Lower leg skin (tissue), 3 donors: Measurements from ENCODE around the gene DAPK2.

ENCODE experiments used
- CTCF ChIP-seq, 3 donors: fragments of 450-650 bp; IDR thresholded peaks; one replicate each; pipeline ENCODE4 v1.5.1; 2016; ENCODE audit warnings: antibody characterized with exemption in 3 of 3, mild to moderate bottlenecking in 3 of 3, moderate library complexity in 2 of 3
- POLR2A ChIP-seq, 2 donors: fragments of 450-650 bp; IDR thresholded peaks; one replicate each; pipeline ENCODE4 v1.6.1; 2016 to 2017; ENCODE audit warnings: antibody characterized with exemption in 2 of 2, mild to moderate bottlenecking in 1 of 2, moderate library complexity in 1 of 2

DNA sequence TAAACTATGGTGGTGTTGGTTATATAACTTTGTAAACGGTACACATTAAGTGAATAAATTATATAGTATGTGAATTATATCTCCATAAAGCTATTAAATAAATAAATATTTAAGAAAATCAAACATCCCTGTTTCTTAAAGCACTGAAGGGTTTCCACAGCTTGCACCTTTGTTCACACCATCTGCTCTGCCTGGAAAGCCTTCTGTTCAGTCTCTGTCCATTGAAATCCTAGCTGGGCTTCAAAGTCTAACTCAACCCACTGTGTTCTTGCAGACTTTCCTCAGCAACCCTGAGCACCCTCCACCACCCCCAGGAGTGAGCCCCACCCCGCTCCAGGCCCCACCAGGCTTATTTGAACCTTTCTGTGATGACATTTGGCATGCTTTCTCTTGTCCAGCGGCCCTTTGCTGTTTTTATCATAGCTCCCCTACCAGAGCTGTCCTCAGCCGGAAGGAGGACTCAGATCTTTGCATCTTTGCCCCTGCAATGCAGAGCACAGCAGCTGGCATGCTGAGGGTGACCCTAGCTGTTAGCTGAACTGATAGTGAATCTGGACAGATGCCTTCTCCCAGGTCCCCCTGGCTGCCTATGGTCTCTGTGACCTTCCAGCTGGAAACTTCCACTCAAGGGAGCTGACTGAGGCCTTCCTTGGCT, 105.2 kb downstream of the DAPK2 start:
- no peak for TF ChIP-seq CTCF (IDR thresholded peaks at IDR 0.05)
- TF ChIP-seq POLR2A (IDR thresholded peaks at IDR 0.05): no peak
